Measurements from ENCODE around the gene GSN.

- TF ChIP-seq CTCF (IDR thresholded peaks at IDR 0.05) (no peak), POLR2A (IDR thresholded peaks at IDR 0.05) (no peak)
These were observed 29.4 kb downstream of the GSN start for GRCh38 chr9:121297389-121297788.
